Dendritic cell treated with granulocyte-macrophage colony-stimulating factor and Interleukin-4, amounts not matched to agents 40 ng/mL and 50 ng/mL, for 4 days (primary cell): Measurements from ENCODE around the gene SLC11A1.

Experiments
- H3K27ac Mint-ChIP-seq: one replicate; pipeline ENCODE4 v1.8.0; 2022; ENCODE audit warnings: mild to moderate bottlenecking, mixed read lengths
- H3K27me3 Mint-ChIP-seq: one replicate; pipeline ENCODE4 v1.8.0; 2022; ENCODE audit warnings: mild to moderate bottlenecking, mixed read lengths
- H3K36me3 Mint-ChIP-seq: one replicate; pipeline ENCODE4 v1.8.0; 2022; ENCODE audit warnings: low read depth, mixed read lengths
- H3K4me1 Mint-ChIP-seq: one replicate; pipeline ENCODE4 v1.8.0; 2022; ENCODE audit warnings: low read depth, mixed read lengths
- H3K4me3 Mint-ChIP-seq: one replicate; pipeline ENCODE4 v1.8.0; 2022; ENCODE audit warnings: mild to moderate bottlenecking, moderate library complexity, mixed read lengths
- H3K9me3 Mint-ChIP-seq: one replicate; pipeline ENCODE4 v1.8.0; 2022; ENCODE audit warnings: mixed read lengths
- intact Hi-C: fragments of 100-400 bp; cut with micrococcal nuclease; formaldehyde crosslinking; loops from one replicate; pipeline ENCODE4 v1.15.0; 2022

SLC11A1 gene

DNA sequence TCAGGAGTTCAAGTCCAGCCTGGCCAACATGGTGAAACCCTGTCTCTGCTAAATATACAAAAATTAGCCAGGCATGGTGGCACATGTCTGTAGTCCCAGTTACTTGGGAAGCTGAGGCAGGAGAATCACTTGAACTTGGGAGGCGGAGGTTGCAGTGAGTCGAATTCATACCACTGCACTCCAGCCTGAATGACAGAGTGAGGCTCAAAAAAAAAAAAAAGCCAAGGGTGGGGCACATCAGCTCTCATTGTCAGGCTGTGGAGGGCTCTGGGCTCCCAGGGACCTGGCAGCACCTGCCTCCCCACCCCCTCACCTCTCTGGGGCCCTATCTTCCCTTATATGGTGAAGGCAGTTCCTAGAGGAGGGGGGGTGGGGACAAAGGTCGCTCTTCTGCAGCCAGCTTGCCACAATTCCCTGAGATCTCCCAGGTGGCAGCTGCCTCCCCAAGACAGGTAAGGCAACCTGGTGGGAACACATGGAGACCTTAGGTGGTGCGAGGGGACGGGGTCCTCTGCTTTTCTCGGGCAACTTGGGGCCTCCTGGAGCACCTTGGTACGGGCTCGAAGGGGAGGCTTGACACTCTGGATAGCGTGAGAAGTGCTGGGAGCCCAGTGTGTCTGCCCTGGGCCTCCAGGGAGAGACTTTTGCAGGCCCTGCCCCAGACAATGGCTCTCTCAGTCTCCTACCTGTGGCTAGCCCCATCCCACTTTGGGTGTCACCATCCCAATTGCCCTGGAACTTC, 36.8 kb downstream of the SLC11A1 start, which contains the start of gene VIL1:
Gene VIL1 (plus strand): TSS at position 407 of the 742 bp plus-strand sequence. CDS start 4,656 bp downstream, outside the sequence.
- Mint-ChIP-seq H3K36me3 (no peaks in the 10 kb centered on the region), H3K27ac (no peak within 1 kb of the TSS), H3K9me3 (no peaks in the 10 kb centered on the region), H3K27me3 (no peaks in the 10 kb centered on the region), H3K4me3 (no peak within 1 kb of the TSS), H3K4me1 (peaks cover 8% of the 10 kb centered on the region)
- intact Hi-C loops, result loop anchor here (10.0 kb wide), 1 partner anchor 216 kb away; no protein-coding TSS in a partner anchor

DNA sequence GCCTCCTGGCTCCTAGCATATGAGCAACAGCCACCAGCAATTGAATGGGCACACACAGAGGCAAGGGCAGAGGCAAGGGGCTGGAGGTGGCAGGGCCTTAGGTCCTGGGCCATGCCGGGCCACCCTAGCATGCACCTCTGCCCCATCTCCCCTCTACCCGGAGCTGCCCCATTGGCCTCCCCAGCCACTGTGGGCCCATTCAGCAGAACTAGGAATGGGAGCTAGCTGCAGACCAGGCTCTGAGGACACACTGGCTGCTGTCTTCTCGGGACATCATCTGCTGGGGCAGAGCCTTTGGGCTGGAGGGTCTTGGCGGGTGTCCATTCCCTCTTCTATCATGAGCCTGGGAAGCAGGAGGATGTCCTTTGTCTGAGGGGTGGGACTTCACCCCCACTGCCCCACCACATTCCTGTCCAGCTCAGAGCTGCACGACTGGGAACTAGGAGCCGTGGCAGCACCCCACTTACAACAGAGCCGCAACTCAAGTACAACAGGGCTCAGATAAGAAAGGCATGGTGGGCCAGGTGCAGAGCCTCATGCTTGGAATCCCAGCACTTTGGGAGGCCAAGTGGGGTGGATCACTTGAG, 37.6 kb downstream of the SLC11A1 start:
- H3K4me3 Mint-ChIP-seq, result no peak overlapping the region
- H3K9me3 Mint-ChIP-seq, result no peaks in the 10 kb centered on the region
- H3K27me3 Mint-ChIP-seq, result no peaks in the 10 kb centered on the region
- peaks cover 8% of the 10 kb centered on the region for H3K4me1 Mint-ChIP-seq
- no peaks in the 10 kb centered on the region for H3K36me3 Mint-ChIP-seq
- no peak overlapping the region for H3K27ac Mint-ChIP-seq
- intact Hi-C loops, result loop anchor here (10.0 kb wide), 1 partner anchor 215 kb away; no protein-coding TSS in a partner anchor

- no peak overlapping the region for H3K4me3 Mint-ChIP-seq
- no peak overlapping the region for H3K27ac Mint-ChIP-seq
- no peaks in the 10 kb centered on the region for H3K36me3 Mint-ChIP-seq
- no peaks in the 10 kb centered on the region for H3K27me3 Mint-ChIP-seq
- H3K4me1 Mint-ChIP-seq, result peaks cover 8% of the 10 kb centered on the region
- intact Hi-C loops, result no loop called here
- no peaks in the 10 kb centered on the region for H3K9me3 Mint-ChIP-seq
Measured at GRCh38 chr2:218421027-218421426, 39.0 kb downstream of the SLC11A1 start.

GRCh38 chr2:218422403-218423086, 40.5 kb downstream of the SLC11A1 start:
- intact Hi-C loops, result no loop called here
- Mint-ChIP-seq H3K27ac (no peak overlapping the region), H3K36me3 (no peaks in the 10 kb centered on the region), H3K4me1 (peaks cover 8% of the 10 kb centered on the region), H3K27me3 (no peaks in the 10 kb centered on the region), H3K4me3 (no peak overlapping the region), H3K9me3 (no peaks in the 10 kb centered on the region)

- H3K27ac Mint-ChIP-seq, result no peak overlapping the region
- H3K4me1 Mint-ChIP-seq, result peaks cover 8% of the 10 kb centered on the region
- no peaks in the 10 kb centered on the region for H3K36me3 Mint-ChIP-seq
- no peaks in the 10 kb centered on the region for H3K27me3 Mint-ChIP-seq
- no peak overlapping the region for H3K4me3 Mint-ChIP-seq
- intact Hi-C loops, result no loop called here
- no peaks in the 10 kb centered on the region for H3K9me3 Mint-ChIP-seq
Measured at GRCh38 chr2:218423584-218423983, 41.5 kb downstream of the SLC11A1 start.

GRCh38 chr2:218425531-218425930, 43.5 kb downstream of the SLC11A1 start:
- Mint-ChIP-seq H3K4me1 (peaks cover 8% of the 10 kb centered on the region), H3K36me3 (no peaks in the 10 kb centered on the region), H3K9me3 (no peaks in the 10 kb centered on the region), H3K27ac (no peak overlapping the region), H3K4me3 (no peak overlapping the region), H3K27me3 (peaks cover 3% of the 10 kb centered on the region)
- intact Hi-C loops, result no loop called here

DNA sequence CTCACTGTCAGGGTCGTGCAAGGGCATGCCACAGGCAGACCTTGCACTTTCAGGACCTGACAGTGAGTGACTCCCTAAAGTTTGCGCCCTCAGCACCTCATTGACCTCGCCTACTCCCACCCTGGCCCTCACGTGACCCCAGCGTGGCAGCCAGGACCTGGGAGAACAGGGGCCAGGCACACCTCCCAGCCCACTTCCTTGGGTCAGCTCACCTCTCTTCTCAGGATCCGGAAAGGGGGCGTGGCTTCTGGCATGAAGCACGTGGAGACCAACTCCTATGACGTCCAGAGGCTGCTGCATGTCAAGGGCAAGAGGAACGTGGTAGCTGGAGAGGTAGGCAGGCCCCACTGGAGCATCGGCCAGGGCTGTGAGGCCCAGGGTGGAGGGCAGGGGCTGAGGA, 45.7 kb downstream of the SLC11A1 start:
- H3K27me3 Mint-ChIP-seq, result peaks cover 7% of the 10 kb centered on the region
- H3K27ac Mint-ChIP-seq, result no peak overlapping the region
- intact Hi-C loops, result no loop called here
- no peaks in the 10 kb centered on the region for H3K4me1 Mint-ChIP-seq
- no peaks in the 10 kb centered on the region for H3K9me3 Mint-ChIP-seq
- no peak overlapping the region for H3K4me3 Mint-ChIP-seq
- no peaks in the 10 kb centered on the region for H3K36me3 Mint-ChIP-seq

GRCh38 chr2:218428846-218429558, 46.9 kb downstream of the SLC11A1 start:
- intact Hi-C loops, result no loop called here
- no peak overlapping the region for H3K4me3 Mint-ChIP-seq
- no peak overlapping the region for H3K27ac Mint-ChIP-seq
- H3K27me3 Mint-ChIP-seq, result peaks cover 7% of the 10 kb centered on the region
- no peaks in the 10 kb centered on the region for H3K4me1 Mint-ChIP-seq
- no peaks in the 10 kb centered on the region for H3K36me3 Mint-ChIP-seq
- no peaks in the 10 kb centered on the region for H3K9me3 Mint-ChIP-seq

DNA sequence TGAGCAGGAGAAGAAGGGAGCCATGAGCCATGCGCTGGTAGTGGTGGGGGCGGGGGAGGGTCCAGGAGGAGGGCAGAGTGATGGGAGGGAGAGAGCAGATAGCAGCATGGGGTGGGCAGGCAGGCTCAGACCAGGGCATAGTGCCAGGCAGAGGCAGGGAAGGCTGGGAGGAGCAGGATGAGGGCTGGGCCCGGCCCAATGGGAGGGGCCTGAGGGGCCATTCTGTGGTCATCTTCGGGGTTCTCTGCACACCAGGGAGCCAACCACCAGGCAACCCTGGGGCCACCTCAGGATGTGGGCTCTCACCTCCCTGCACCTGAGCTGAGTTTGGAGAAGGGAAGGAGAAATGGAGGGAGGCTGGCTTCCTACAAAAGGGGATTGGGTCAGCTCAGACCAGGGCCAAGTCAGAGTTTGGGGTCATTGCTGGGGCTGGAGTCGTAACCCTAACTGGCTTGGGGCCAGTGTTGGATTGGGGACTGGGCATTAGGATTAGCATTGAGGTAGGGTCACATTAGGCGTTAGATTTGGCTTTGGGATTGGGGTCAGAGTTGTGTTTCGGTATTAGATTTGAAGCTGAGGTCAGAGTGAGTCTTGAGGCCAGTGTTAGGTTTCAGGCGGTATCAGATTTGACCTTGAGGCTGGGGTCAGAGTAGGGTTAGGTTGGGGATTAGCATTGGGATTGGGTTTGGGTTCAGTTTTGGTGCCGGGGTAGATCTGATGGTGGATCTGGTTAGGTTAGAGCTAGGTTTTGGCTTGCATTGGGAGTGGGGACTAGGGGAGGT, 48.0 kb downstream of the SLC11A1 start:
- H3K4me1 Mint-ChIP-seq, result no peaks in the 10 kb centered on the region
- intact Hi-C loops, result no loop called here
- H3K27me3 Mint-ChIP-seq, result peaks cover 7% of the 10 kb centered on the region
- H3K9me3 Mint-ChIP-seq, result no peaks in the 10 kb centered on the region
- no peak overlapping the region for H3K27ac Mint-ChIP-seq
- H3K4me3 Mint-ChIP-seq, result no peak overlapping the region
- H3K36me3 Mint-ChIP-seq, result no peaks in the 10 kb centered on the region

GRCh38 chr2:218430721-218431120, 48.6 kb downstream of the SLC11A1 start:
- no peaks in the 10 kb centered on the region for H3K9me3 Mint-ChIP-seq
- no peaks in the 10 kb centered on the region for H3K36me3 Mint-ChIP-seq
- no peak overlapping the region for H3K4me3 Mint-ChIP-seq
- H3K27ac Mint-ChIP-seq, result no peak overlapping the region
- H3K4me1 Mint-ChIP-seq, result no peaks in the 10 kb centered on the region
- intact Hi-C loops, result no loop called here
- peaks cover 7% of the 10 kb centered on the region for H3K27me3 Mint-ChIP-seq

GRCh38 chr2:218431878-218432277, 49.8 kb downstream of the SLC11A1 start:
- Mint-ChIP-seq H3K4me1 (no peaks in the 10 kb centered on the region), H3K4me3 (no peak overlapping the region), H3K9me3 (no peaks in the 10 kb centered on the region), H3K27me3 (peaks cover 7% of the 10 kb centered on the region), H3K36me3 (no peaks in the 10 kb centered on the region), H3K27ac (no peak overlapping the region)
- intact Hi-C loops, result no loop called here

GRCh38 chr2:218432676-218433365, 50.7 kb downstream of the SLC11A1 start:
- H3K36me3 Mint-ChIP-seq, result no peaks in the 10 kb centered on the region
- no peaks in the 10 kb centered on the region for H3K9me3 Mint-ChIP-seq
- intact Hi-C loops, result no loop called here
- H3K4me1 Mint-ChIP-seq, result peaks cover 4% of the 10 kb centered on the region
- no peak overlapping the region for H3K27ac Mint-ChIP-seq
- H3K4me3 Mint-ChIP-seq, result no peak overlapping the region
- H3K27me3 Mint-ChIP-seq, result peaks cover 7% of the 10 kb centered on the region

DNA sequence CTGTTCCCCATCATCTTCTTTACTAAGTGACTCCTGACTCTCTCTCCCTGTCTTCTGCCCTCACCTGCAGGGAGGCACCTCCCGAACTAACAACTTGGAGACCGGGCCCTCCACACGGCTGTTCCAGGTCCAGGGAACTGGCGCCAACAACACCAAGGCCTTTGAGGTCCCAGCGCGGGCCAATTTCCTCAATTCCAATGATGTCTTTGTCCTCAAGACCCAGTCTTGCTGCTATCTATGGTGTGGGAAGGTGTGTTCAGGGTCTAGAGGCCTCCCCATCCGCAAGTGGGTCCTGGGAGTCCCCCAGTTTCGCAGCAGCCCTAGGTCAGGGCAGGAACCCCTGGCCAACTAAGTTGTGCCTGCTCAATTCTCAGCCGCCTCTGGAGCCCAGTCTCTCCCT, 52.4 kb downstream of the SLC11A1 start:
- Mint-ChIP-seq H3K4me1 (peaks cover 17% of the 10 kb centered on the region), H3K4me3 (no peak overlapping the region), H3K27ac (no peak overlapping the region), H3K36me3 (no peaks in the 10 kb centered on the region), H3K9me3 (no peaks in the 10 kb centered on the region), H3K27me3 (peaks cover 4% of the 10 kb centered on the region)
- intact Hi-C loops, result no loop called here
